Measurements from ENCODE around the gene UBE2U.

Gene UBE2U, protein sequence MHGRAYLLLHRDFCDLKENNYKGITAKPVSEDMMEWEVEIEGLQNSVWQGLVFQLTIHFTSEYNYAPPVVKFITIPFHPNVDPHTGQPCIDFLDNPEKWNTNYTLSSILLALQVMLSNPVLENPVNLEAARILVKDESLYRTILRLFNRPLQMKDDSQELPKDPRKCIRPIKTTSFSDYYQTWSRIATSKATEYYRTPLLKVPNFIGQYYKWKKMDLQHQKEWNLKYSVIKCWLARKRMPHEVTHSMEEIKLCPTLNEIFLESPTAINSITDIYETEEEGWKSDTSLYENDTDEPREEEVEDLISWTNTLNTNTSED

DNA sequence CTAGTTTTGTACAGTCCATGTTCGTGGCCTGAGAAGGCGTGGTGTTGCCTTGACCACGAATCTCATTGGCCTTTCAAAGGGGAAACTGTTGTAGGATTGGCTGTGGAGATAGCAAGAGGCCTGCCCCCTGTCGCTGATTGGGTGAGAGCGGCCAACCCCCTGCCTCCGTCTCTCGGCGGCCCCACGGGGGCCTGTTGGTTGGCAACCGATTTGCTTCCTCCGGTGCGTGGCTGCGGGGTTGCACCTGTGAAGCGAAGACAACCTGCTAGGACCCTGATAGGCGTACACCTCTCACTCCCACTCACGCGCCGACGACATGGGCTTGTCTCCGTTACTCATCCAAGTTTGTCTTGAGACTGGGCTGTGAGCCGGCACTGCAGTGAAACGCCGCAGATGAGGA lies at the start of gene UBE2U:
Gene UBE2U (plus strand): TSS at position 204 of the 400 bp plus-strand sequence. CDS start 428 bp downstream, outside the sequence.
- no peak for DNase-seq (ENCODE audit: low read depth in 2 of 2)

DNA sequence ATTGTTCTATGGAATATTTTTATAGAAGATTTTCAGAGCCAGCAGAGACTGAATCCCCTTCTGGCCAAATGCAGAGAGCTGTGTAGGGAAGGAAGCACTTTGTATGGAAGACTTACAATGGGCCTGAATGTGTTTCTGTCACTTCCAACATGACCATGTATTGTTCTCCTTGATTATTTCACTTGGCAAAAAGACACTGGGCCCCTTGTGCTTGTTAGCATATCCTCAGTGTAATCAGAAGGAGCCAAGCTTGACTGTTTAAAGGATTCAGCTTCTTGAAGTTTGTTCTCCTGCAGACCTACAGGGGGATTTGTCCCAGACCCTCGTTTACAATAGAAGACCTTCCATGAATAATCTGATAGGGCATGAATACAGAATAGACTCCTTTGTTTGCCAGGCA lies 48.1 kb upstream of the UBE2U start:
- DNase-seq (ENCODE audit: low read depth in 2 of 2), result no peak

DNA sequence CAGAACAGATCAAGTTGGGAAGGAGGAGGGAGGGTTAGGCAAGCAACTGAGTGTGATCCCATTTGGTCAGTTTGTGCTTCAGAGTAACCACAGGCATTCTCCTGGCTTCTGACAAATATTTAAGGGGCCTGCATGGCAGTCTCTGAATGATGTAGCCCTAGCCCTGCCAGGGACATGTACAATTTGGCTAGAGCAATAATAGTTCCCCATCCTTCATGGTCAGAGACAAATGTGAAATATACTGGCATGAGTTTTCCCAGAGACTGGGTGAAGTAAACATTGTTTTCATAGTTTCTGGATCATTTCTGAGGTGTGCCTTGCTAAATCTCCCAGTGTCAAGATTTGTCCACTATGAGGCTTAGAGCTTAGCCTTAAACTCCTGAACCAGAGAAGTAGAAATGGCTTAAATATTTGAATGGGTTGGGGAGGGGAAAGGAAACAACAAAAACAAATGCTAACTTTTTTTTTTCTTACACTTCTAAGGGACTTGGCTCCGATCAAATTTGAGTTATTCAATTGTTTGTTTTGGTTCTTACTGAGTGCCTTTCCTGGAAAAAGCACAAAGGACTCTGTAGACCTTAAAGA lies 42.0 kb upstream of the UBE2U start:
- no peak for DNase-seq (ENCODE audit: low read depth in 2 of 2)

DNA sequence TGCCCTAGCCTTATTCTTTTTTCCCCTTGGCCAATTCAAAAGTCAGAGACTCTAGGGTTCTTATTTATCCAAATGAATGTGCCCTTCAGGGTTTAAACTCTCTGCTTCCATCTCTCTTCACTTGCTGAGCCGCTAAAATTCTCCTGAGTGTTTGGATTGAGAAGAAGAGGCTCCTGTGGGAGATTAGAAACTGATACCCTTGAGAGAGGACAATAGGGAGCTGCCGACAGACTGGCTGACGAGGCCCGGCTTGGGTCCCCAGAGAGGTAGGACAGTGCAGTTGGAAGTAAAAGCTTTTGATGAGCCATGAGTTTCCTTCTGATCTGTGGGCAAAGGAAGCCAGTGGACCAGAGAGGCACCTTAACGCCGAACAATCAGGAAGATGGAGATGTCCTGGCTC lies 41.3 kb upstream of the UBE2U start:
- DNase-seq (ENCODE audit: low read depth in 2 of 2), result no peak

DNA sequence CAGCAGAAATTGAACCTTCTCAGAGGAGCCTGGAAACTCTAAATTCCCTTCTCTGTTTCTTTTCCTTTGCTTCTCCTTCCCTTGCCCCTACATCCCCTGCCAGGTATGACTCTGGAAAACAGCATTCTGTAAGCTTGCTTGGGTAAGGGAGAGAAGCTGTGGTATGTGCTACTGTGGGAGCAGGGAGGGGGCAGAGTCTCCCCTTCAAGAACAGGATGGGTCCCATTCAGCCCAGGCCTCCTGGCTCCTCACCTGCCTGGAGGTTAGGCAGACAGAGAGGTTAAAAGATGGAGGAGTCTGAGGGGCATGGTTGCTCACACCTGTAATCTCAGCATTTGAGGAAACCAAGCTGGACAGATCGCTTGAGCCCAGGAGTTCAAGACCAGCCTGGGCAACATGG lies 40.6 kb upstream of the UBE2U start:
- DNase-seq (ENCODE audit: low read depth in 2 of 2), result no peak

DNA sequence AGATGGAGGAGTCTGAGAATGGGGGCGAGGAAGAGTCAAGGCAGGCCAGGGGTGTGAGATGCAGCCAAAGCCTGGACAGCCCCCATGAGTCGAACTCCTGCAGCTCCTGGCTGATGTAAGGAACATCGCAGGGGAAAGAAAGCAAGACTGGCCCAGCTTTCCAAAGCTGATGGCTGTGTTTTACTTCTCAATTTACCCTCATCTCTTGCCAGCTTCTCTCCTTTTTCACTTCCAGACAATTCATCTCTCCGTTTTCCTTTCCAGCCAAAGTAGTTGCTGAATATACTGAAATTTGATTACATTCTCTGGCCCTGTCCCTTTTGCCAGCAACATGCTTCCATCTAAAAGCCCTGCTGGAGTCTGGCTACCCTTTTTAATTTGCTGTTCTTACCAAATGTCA lies 40.0 kb upstream of the UBE2U start:
- DNase-seq (ENCODE audit: low read depth in 2 of 2), result no peak

DNA sequence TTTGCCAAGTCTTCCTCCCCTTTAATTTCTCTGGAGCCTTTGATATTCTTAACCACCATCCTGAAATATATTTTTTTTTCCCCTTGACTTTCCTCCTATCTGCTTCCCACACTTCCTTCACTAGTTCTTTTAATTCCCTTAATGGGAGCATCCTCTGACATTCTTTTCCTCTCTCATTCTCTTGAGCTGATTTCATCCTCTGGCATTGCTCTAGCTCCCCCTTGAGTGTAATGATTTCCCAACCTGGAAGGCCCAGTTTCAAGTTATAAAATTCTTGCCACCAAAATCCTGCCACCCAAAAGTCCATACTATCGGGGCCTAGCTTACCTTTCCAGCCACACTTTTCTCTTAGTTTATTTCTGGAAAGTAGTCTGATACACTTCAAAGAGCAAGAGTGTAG lies 39.5 kb upstream of the UBE2U start:
- no peak for DNase-seq (ENCODE audit: low read depth in 2 of 2)

DNA sequence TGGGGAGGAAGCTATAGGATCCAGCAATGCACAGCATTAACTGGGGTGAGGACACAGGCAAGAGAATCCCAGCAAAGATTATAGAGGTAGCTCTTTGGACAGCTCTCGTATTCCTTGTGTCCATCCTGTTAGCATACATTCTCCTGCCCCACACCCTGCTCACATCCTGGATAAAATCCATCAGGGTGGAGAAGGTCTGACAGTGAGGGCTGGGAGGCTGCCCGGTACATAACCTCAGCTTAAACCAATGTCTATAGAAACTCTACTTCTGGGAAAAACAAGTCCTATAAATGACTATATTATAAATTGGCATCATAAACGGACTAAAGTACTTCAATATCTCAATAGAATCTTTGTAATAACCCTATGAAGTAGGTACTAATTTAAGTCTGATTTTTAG lies 36.8 kb upstream of the UBE2U start:
- DNase-seq (ENCODE audit: low read depth in 2 of 2), result no peak

DNA sequence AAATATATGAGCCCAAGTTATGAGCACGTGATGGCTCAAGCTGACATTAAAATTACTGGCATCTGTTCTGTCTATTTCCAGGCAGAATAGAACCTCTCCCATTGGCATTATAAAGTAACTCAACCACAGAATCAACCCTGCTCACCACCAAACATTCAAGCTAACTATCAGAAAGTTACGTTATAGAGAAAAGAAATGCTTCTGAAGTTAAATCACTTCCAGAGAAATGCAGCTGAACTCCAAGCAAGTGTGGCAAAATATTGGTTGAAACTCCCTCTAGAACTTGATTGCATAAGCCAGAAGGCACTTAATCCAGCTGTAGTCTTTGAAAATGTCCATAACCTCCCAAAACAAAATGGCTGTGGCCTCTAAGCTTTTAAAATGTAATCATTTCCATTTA lies 36.2 kb upstream of the UBE2U start:
- DNase-seq (ENCODE audit: low read depth in 2 of 2), result no peak

DNA sequence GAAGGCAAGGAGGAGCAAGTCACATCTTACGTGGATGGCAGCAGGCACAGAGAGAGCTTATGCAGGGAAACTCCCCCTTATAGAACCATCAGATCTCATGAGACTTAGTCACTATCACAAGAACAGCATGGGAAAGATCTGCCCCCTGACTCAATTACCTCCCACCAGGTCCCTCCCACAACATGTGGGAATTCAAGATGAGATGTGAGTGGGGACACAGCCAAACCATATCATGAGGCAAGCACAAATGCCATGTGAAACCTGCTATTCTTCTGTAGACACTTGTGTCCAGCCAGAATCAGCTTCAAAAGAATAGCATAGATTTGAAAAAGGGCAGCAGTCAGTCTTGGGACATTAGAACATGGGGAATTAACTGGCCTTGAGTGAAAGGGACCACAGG lies 32.2 kb upstream of the UBE2U start:
- DNase-seq (ENCODE audit: low read depth in 2 of 2), result no peak

DNA sequence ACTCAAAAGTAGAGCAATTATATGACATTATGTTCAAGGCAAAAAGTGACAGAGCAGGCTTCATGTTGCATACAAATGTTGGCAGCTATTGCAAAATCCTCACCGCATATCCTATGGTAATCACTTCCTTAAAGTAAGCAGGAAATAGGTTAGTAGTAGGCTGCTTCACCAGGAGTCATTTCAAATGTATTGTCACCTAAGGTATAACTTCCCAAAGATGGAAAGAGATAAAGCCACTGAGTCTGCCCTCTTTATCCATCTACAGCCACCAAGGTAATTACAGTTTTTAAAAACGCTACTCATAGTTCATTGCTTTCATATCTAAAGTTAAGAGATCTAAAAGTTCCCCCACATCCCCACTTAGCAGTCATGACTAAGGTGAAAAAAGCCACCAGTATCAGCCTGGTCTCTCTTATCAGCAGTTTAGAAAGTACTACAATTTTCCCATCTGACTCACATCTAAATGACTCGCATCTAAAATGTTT lies 31.6 kb upstream of the UBE2U start:
- no peak for DNase-seq (ENCODE audit: low read depth in 2 of 2)

DNA sequence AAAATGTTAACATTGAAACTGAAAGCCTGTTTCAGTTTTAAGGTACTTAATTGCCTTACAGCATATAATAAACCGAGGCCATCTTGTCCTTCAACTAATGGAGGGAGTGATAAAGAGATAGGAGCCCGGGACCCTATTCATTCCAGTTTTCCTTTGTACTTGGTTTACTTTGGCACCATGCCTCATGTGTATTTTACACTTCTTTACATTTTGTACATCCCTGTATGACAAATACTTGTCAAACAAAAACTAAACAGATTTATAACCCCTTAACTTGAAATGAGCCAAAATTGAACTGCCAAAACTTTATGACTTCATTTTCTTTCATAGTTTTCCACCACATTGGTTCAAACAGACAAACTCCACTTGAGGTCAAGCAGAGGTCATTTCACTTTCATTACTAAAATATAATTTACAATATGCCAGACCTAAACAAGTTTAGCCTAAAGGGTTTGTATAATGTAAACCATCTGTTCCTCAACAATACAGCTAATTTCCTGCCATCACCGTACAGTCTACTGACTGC lies 30.9 kb upstream of the UBE2U start:
- no peak for DNase-seq (ENCODE audit: low read depth in 2 of 2)

DNA sequence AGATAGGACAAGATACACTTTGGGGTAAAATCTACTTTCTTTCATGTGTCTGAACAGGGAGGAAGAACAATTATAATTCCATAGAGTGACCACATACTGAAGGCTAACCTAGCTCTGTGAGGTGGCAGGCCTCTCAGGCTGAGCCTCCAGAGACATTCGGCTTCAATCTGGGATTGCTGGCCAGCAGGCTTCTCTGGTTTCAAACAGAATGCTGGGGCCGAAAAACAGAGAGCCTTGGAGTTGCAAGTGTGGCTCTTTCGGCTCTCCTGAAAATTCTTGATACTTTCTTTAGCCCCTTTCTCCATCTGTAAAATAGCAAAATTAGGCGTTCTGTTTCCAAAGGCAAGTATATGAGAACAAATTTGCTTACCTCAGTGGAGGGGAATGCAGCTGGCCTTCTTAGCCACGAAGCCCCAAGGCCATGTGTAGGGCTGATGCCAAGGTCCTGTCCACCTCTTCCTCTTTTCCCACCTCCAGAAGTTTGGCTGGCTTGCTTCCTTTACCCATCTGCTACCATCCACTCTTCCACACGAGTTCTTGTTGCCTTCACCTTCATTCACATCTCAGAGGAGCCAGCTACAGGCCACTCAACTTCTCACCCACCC lies 30.0 kb upstream of the UBE2U start:
- no peak for DNase-seq (ENCODE audit: low read depth in 2 of 2)

DNA sequence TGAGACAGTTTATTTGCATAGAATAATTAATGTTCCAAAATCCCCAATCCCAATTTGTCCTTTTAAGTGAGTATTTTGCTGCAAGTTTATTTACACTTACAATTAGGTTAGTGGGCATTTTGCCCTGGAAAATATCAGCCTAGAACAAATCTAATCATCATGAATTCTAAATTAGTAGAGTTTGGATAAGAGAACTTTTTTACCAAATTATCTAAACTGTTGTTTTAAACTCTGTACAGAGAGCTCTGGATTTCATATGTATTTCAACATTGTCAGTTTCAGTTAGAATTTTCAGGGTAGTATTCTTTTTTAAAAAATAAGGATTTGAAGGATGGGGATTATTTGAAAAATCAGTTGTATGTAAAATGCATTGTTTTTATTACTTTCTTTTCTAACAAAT lies 27.8 kb upstream of the UBE2U start:
- DNase-seq (ENCODE audit: low read depth in 2 of 2), result no peak

DNA sequence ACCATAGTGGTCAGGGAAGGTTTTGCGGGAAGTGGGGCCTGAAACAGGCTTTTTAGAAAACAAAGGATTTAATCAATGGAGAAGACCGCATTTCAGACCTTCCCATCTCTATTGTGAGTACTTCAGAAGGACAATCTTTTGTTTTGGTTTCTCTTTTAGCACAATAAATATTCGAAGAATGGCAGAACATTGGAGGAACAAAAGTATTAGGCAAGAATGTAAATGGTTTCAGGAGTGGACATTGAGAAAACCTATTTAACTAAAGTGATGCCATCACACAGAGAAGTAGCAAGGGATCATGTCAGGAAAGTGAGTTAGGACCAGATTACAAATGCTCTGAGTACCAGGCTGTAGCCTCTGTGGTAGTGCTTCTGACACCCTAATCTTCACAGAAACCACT lies 26.8 kb upstream of the UBE2U start:
- DNase-seq (ENCODE audit: low read depth in 2 of 2), result no peak

DNA sequence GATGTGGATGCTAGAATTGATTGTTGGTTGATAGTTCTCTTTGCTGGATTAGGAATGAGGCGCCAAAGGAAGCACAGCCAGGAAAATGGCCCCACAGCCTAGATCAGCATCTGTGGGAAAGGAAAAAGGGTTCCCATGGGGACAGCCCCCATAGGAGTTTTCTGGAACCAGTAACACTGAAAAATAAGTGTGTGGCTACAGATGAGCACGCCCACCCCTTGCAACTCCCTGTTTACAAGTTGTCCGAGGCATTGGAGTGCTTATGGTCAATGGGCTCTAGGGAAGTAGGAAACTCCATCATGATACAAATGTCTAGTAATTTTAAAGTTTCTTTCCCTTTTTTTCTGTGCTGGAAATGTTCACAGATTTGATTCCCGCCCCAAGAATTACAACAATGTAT lies 23.8 kb upstream of the UBE2U start:
- DNase-seq (ENCODE audit: low read depth in 2 of 2), result no peak

DNA sequence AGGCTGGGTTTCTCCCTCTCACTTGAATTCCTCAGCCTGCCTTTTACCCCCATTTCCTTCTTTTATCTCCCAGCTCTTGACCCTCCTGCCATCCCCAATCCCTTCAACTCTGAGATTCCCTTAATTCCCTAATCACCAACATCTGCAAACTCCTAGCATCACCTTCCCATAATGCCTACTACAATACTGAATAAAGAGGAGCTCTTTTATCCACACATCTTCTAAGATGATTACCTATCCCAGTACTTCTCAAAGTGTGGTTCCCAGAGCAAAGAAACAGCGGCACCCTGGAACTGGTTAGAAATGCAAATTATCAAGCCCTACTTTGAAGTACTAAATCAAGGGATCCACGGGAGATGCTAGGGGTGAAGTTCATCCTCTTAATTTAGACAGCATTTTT lies 21.2 kb upstream of the UBE2U start:
- DNase-seq (ENCODE audit: low read depth in 2 of 2), result no peak

DNA sequence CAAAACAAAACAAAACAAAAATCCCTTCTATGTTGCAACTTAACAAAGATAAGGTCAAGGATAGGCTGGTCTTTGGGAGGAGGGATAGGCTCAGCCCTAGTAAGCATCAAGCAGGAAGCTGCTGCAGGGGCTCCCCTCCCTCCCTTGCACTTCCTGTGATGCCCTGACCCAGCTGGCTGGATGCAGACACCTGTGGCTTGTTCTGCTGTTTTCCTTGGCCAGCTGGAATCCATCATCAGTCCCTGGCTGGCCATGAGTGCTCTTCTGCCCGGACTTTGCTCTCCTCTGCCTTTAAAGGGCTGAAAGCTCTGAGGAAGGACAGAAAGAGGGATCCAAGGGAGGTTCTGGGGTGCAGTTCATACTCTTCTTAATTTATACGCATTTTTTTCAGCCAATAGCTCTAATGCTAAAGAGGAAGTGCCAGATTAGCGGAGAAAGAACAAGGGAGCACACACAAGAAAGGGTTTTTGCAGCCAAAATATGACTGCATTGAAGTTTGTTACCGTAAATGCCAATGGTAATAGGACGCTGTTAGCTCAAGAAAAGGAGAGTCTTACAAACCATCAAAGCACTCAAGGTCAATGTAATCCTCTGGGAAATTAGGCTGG lies 19.9 kb upstream of the UBE2U start:
- no peak for DNase-seq (ENCODE audit: low read depth in 2 of 2)

DNA sequence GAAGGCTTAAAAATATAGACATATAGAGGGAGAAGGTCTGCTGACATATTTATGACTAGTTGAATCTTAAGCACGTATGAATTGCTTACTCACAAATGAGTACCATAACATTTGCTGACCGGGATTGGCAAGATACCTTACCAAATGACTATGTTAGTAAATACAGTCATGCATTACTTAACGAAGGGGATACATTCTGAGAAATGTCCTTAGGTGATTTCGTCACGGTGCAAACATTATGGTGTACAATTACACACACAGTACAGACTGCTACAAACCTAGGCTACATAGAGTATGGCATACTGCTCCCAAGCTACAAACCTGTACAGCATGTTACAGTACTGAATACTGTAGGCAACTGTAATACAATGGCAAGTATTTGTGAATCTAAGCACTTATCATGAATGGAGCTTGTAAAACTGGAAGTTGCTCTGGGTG lies 19.4 kb upstream of the UBE2U start:
- no peak for DNase-seq (ENCODE audit: low read depth in 2 of 2)

DNA sequence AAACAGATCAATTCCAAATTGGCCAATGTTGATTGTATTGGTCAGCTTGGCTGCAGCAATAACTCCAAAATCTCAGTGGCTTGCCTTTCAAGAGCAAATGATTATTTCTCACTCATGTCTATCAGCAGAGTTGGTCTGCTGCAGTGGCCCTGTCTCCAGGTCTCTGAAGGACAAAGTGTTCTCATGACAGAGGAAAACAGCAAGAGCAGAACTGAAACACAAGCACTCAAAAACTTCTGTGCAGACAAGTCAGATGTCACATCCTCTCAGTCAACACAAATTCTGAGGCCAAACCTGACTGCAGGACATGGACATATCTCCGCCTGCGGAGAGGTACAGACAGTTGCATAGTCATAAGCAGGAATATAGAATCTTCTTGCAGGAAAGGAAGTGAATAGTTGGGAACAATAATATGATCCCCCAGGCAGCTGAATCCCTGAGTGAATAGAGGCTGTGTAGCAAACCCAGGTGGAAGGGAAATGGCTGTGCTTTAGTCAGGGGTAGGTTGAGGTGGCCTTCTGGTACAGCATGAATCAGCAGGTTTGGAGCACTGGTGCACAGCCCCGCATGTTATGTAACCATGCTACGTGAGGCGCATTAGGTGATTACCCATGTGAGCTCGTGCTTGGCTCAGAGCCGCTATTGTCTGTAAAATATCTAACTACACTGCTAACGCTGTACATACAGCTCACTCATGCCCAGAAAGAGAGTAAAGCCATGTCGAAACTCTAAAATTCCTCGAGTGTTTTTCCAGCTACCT lies 17.1 kb upstream of the UBE2U start:
- DNase-seq (ENCODE audit: low read depth in 2 of 2), result no peak

DNA sequence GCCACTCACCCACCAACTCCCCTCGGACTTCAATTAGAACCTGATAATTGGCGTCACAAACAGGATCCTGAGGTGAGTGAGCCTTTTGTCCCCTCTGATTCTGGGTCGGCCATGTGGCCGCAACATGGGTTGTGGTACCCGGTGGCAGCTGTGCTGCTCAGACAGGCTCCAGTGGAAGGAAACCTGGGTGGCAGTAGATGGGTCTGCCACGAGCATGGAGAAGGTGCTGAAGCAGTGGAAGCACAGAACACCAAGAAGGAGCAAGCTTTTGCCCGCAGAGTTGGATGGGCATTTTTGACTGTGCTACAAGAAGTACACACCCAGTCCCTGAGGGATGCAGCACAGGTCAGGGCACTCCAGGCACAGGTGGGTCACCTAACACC lies 16.5 kb upstream of the UBE2U start:
- no peak for DNase-seq (ENCODE audit: low read depth in 2 of 2)

DNA sequence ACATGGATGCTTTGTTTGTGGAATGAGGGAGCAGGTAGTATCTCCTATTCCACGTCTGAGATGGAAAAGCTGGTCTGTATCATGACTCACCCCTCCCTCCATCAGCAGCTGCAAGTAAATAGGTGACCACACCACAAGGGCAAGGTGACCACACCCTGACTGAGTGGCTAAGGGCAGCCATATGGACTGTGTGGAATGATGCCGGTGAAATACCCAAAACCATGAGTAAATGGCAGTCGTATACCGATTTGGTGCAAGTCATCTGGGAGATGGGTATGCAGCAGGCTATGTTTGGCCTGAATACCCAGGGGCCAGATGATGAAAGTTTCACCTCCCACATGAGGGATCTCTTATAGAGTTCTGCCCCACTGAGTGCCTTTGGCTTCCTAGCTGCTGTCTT lies 15.8 kb upstream of the UBE2U start:
- DNase-seq (ENCODE audit: low read depth in 2 of 2), result no peak
